HEK293T (cell line): Measurements from ENCODE around the gene SLC31A1.
A peak's percentile ranks its signal among the peaks of the same experiment; 100 is the strongest.

Source experiments
- CTCF ChIA-PET: fragments of 350-600 bp; formaldehyde crosslinking; extraction: SDS; loops from one replicate; lab custom pipeline; 2021; ENCODE audit warnings: antibody characterized with exemption, inconsistent platforms; lab: Yijun Ruan, JAX
- POLR2A ChIA-PET: fragments of 350-600 bp; formaldehyde crosslinking; extraction: SDS; loops from one replicate; lab custom pipeline; 2020; ENCODE audit warnings: antibody characterized with exemption, inconsistent platforms; lab: Yijun Ruan, JAX
- DNase-seq: peaks from one replicate; pipeline ENCODE4 v3.0.0; 2012; ENCODE audit warnings: mixed read lengths; ENCODE audit errors: extremely low spot score
- ARNT ChIP-seq: fragments of 450-650 bp; IDR thresholded peaks from 2 replicates; pipeline ENCODE4 v1.6.1; 2017; ENCODE audit warnings: mild to moderate bottlenecking
- BHLHE40 ChIP-seq: fragments of 450-650 bp; IDR thresholded peaks from 2 replicates; pipeline ENCODE4 v1.6.1; 2016; ENCODE audit warnings: mild to moderate bottlenecking, moderate library complexity, borderline replicate concordance
- CTBP1 ChIP-seq: fragments of 450-650 bp; IDR thresholded peaks from 2 replicates; pipeline ENCODE4 v1.6.1; 2016; ENCODE audit warnings: borderline replicate concordance
- ELF4 ChIP-seq: fragments of 450-650 bp; IDR thresholded peaks from 2 replicates; pipeline ENCODE4 v1.6.1; 2017; ENCODE audit warnings: antibody characterized with exemption
- FOXA1 ChIP-seq: fragments of 450-650 bp; IDR thresholded peaks from 2 replicates; pipeline ENCODE4 v1.6.1; 2016; ENCODE audit warnings: mild to moderate bottlenecking
- FOXK2 ChIP-seq: fragments of 450-650 bp; IDR thresholded peaks from 2 replicates; pipeline ENCODE4 v1.6.1; 2016; ENCODE audit warnings: mild to moderate bottlenecking
- FOXM1 ChIP-seq: fragments of 450-650 bp; IDR thresholded peaks from 2 replicates; pipeline ENCODE4 v1.6.1; 2017; ENCODE audit warnings: mild to moderate bottlenecking, borderline replicate concordance
- HDGF ChIP-seq: fragments of 450-650 bp; IDR thresholded peaks from 2 replicates; pipeline ENCODE4 v1.6.1; 2017; ENCODE audit warnings: antibody characterized with exemption, borderline replicate concordance
- L3MBTL2 ChIP-seq: fragments of 450-650 bp; conservative IDR thresholded peaks from 2 replicates; pipeline ENCODE4 v1.6.1; 2016; ENCODE audit warnings: mild to moderate bottlenecking
- LEF1 ChIP-seq: fragments of 450-650 bp; IDR thresholded peaks from 2 replicates; pipeline ENCODE4 v1.6.1; 2017; ENCODE audit warnings: mild to moderate bottlenecking, borderline replicate concordance
- NFRKB ChIP-seq: fragments of 450-650 bp; IDR thresholded peaks from 2 replicates; pipeline ENCODE4 v1.6.1; 2016; ENCODE audit warnings: mild to moderate bottlenecking, moderate library complexity
- PKNOX1 ChIP-seq: fragments of 450-650 bp; IDR thresholded peaks from 2 replicates; pipeline ENCODE4 v1.6.1; 2016
- SP1 ChIP-seq: fragments of 450-650 bp; IDR thresholded peaks from 2 replicates; pipeline ENCODE4 v1.6.1; 2017
- SUZ12 ChIP-seq: fragments of 450-650 bp; IDR thresholded peaks from 2 replicates; pipeline ENCODE4 v1.6.1; 2016; ENCODE audit warnings: mild to moderate bottlenecking
- TARDBP ChIP-seq: fragments of 450-650 bp; IDR thresholded peaks from 2 replicates; pipeline ENCODE4 v1.6.1; 2016
- ZNF384 ChIP-seq: fragments of 450-650 bp; IDR thresholded peaks from 2 replicates; pipeline ENCODE4 v1.6.1; 2016

Gene SLC31A1

GRCh38 chr9:113274474-113275156, 53.3 kb downstream of the SLC31A1 start:
- POLR2A ChIA-PET = interaction anchor here (0.6 to 2.4 kb wide), 29 partner anchors 10 to 518 kb away, joined by 3 to 28 read pairs (median 5); partner anchors contain the start of genes ALAD, BSPRY, C9orf43 and FKBP15
- TF ChIP-seq L3MBTL2 (no peak), ZNF384 (peak; percentile 82)

GRCh38 chr9:113275157-113276131, 54.1 kb downstream of the SLC31A1 start, which contains the start of the genes CDC26 and PRPF4:
Gene CDC26 (minus strand): TSS chr9:113275572. CDS start chr9:113272507, 3,065 bp downstream.
Gene PRPF4 (plus strand): TSS chr9:113275658. CDS start chr9:113275744, 86 bp downstream.
- ChIA-PET CTCF (interaction anchor here (0.6 to 2.0 kb wide), 11 partner anchors 13 to 381 kb away, joined by 3 to 9 read pairs (median 3); partner anchors contain the start of gene ALAD), POLR2A (interaction anchor here (0.6 to 2.4 kb wide), 29 partner anchors 9 to 404 kb away, joined by 3 to 28 read pairs (median 5); partner anchors contain the start of genes ALAD, BSPRY, C9orf43 and FKBP15)
- TF ChIP-seq LEF1 (no peak), L3MBTL2 (peak; percentile 66), ELF4 (peak; percentile 54), PKNOX1 (peak; percentile 79)
- peak; percentile 98 for DNase-seq

More at GRCh38 chr9:113274474-113275156, 53.3 kb downstream of the SLC31A1 start:
- CTCF ChIA-PET = interaction anchor here (0.6 to 2.0 kb wide), 12 partner anchors 12 to 1034 kb away, joined by 3 to 9 read pairs (median 3); partner anchors contain the start of gene ALAD
- peak; percentile 55 for DNase-seq

GRCh38 chr9:113278840-113279239, 57.5 kb downstream of the SLC31A1 start:
- TF ChIP-seq PKNOX1 = no peak
- no peak for TF ChIP-seq FOXK2
- no peak for TF ChIP-seq CTBP1
- POLR2A ChIA-PET = no interaction called here
- CTCF ChIA-PET = no interaction called here
- DNase-seq = no peak

GRCh38 chr9:113281356-113281755, 60.0 kb downstream of the SLC31A1 start:
- TF ChIP-seq ZNF384 = no peak
- TF ChIP-seq CTBP1 = no peak
- no peak for TF ChIP-seq ELF4
- TF ChIP-seq L3MBTL2 = no peak
- TF ChIP-seq SP1 = no peak
- no peak for TF ChIP-seq FOXK2
- no peak for TF ChIP-seq HDGF
- TF ChIP-seq LEF1 = no peak
- no peak for TF ChIP-seq ARNT
- TF ChIP-seq FOXM1 = no peak
- ChIA-PET CTCF (no interaction called here), POLR2A (interaction anchor here (1.1 kb wide), 1 partner anchor 129 kb away, joined by 3 read pairs; the partner anchor contains the start of genes C9orf43 and POLE3)
- no peak for DNase-seq

- CTCF ChIA-PET = no interaction called here
- TF ChIP-seq SP1 (no peak), TARDBP (no peak), BHLHE40 (no peak), ARNT (no peak), FOXK2 (no peak), ELF4 (no peak), CTBP1 (no peak), LEF1 (no peak), SUZ12 (no peak), PKNOX1 (no peak), FOXM1 (no peak), HDGF (no peak)
- POLR2A ChIA-PET = no interaction called here
- DNase-seq = no peak
Measured at GRCh38 chr9:113289091-113289490, 67.7 kb downstream of the SLC31A1 start.

- POLR2A ChIA-PET = no interaction called here
- no peak for DNase-seq
- TF ChIP-seq FOXK2 (no peak), CTBP1 (no peak), HDGF (no peak), SUZ12 (no peak), FOXA1 (no peak), L3MBTL2 (no peak), ZNF384 (no peak), ARNT (no peak), NFRKB (no peak), PKNOX1 (no peak), BHLHE40 (no peak), LEF1 (no peak), TARDBP (no peak), SP1 (no peak), ELF4 (no peak), FOXM1 (no peak)
- CTCF ChIA-PET = no interaction called here
Measured at GRCh38 chr9:113290052-113290607, 68.8 kb downstream of the SLC31A1 start.
